Middle frontal gyrus (tissue), 1 donor: ENCODE results near the gene ATG12.
"Not testable (repeated sequence)": the region's sequence is repeated elsewhere in the genome, so short reads cannot be mapped to it uniquely, and the experiment has no call there.

Experiments used
- DNase-seq: peaks from one replicate; pipeline ENCODE4 v3.0.0-alpha.2; 2015; ENCODE audit warnings: low spot score; ENCODE audit errors: extremely low spot score

ATG12 gene

DNA sequence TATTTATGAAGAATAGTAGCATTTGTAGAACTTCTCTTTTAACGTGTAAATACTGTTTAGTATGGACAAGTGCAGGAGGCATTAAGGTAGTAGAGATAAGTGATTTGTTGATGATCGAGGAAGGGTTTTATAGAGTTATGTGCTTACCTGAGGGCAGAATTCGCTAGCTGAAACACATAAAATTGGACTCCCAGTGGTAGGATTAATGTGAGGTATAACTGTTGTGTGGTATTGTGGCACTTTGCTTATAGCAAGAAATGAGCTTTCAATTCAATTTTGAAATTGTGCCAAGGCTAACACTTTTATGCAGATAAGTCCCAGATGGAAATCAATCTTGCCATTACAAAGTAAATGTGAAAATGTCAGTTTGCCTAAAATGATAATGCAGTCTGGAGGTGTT, 1.6 kb upstream of the ATG12 start:
- no peak for DNase-seq

DNA sequence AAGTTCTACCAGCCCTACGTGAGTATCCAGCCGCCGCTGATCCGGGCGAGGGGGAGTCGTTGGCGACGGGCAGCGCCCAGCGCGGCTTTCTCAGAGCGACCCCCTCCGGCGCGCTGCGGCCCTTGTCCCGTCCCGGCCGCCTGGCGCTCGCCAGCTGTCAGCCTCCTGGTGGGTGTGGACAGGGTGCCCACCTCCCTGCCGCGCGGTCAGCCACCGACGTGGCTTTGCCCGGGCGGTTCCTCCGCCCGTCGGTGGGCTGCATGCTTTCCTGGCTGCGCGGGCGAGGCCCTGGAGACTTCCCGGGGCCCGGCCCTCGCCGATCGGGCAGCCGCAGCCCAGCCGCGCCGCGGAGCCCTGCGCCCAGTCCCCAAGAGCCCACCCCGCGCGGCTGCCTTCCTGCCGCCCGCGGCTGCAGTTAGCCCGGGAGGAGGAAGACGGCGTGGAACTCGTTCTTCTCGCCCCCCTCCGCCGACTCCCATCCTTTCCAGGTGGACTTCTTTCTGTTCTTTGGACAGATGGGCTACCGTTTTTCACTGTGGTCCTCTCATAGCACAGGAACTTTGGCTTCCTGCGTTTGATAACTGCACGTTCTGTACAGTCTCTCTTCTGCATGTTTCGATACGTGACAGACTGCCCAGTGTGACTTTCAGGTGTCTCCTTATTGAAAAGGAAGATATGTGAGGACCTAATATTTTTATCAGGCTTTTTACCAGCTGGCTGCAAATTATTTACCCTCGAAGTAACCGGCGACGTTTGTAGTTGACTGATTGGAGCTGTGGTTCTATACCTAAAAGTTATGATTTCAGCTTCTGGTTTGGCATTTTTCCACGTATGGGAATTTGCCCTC, 947 bp upstream of the ATG12 start:
- no peak for DNase-seq

DNA sequence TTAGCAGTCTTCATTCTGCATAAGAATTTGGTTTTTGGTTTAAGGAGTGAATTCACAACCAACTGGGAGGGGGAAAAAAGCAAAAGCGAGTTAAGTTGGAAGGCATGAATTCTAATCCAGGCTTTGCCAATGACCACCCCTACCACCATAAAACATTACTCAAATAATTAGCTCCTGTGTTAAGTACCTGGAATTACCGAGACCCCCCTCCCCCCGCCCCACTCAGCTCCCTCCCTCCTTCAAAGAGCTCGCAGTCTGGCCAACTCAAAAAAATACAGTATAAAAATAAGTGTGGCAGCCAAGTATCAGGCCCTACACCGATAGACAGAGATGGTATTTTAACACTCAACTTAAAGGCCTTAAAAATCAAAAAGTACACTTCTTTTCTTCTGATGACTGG, 492 bp downstream of the ATG12 start:
- DNase-seq = no peak

DNA sequence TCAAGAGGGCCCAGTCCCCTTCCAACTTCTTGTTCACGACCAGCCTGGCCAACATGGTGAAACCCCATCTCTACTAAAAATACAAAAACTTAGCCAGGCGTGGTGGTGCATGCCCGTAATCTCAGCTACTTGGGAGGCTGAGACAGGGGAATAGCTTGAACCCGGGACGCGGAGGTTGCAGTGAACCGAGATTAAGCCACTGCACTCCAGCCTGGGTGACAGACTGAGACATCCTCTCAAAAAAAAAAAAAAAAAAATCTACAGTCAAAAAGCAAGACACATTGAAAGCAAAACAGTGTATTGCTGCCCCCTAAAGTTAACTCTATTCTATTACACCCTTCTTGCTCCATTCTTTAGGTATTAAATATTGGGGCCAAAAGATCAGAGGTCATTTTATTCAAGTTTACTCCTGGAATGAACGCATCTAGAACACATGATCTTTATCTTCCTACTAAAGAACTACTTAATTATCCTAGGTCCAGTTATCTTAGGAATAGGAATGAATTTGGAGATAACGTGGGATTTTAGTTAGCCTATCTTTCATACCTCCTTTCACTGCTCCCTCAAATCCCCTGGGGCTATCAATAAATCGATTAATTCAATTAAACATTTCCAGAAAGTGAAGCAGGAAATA, 2.4 kb downstream of the ATG12 start:
- DNase-seq = no peak

DNA sequence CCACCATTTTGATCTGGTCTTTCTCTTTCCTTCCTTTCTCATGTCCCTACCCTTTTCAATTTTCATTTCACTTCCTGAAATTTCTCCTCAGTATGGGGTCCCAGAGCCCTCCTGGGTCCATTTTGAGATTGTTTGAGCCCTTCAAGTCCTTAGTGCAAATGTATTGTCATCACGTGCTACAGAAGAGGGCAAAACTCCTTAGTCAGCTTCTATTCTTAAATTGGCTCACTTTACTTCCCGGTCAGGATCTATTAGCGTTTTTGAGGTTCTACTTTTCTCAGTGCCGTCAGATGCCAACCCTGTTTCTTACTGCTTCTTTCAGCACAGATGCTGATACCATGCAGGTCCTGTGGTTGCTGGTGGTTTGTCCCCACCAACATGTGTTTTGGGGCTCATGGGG, 5.9 kb downstream of the ATG12 start:
- DNase-seq = no peak

DNA sequence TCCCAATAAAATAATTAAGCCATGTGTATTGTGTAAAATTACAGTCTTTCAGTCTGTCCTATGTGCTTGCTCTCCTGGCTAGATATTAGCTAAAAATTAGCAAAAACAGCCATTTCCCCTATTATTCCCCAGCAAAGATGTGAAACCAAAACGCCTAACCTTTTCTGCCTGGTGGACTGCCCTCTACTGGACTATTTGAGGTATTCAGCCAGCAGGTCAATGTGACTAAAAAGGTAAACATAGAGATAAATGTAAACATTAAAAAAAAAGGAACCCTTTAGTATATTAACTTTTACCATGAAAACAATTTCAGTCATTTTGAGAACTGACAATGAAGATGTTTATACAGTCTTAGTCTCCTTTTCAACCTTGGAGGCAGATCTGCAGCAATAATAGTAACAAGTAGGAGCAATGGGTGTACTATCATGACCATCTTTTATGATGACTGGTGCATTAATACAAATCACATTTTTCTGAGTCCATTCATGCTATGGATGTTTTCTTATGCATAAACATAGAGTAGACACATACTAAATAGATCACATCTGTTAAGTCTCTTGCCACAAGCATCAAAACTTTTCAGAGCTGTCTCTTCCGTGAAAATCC, 10.1 kb downstream of the ATG12 start:
- peak; percentile 56 for DNase-seq

DNA sequence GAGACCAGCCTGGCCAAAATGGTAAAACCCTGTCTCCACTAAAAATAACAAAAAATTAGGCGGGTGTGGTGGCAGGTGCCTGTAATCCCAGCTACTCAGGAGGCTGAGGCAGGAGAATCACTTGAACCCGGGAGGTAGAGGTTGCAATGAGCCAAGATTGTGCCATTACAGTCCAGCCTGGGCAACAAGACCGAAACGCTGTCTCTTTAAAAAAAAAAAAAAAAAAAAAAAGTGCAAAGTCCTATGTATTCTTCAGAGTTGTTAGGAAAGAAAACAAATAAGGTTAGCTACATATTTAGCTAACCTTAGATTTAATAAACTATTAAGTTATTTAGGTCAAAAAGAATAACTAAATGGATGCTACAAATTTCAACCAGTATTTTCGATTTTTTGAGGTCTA, 11.5 kb downstream of the ATG12 start:
- no peak for DNase-seq

DNA sequence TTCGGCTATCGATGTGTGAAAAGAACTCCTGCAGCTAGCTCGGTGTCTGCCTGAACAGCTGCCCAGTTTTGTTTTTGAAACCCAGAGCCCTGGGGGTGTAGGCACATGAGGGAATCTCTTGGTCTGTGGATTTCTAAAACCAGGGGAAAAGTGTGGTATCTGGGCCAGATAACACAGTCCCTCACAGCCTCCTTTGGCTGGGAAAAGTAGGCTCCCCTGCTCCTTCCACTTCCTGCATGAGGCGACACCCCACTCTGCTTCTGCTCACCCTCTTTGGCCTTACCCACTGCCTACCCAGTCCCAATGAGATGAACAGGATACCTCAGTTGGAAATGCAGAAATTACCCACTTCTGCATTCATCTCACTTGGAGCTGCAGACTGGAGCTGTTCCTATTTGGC, 15.4 kb downstream of the ATG12 start:
- no peak for DNase-seq

DNA sequence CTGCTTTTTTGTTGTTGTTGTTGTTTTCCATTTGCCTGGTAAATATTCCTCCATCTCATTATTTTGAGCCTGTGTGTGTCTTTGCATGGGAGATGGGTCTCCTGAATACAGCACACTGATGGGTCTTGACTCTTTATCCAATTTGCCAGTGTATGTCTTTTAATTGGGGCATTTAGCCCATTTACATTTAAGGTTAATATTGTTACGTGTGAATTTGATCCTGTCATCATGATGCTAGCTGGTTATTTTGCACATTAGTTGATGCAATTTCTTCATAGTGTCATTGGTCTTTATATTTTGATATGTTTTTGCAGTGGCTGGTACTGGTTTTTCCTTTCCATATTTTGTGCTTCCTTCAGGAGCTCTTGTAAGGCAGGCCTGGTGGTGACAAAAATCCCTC, 16.4 kb downstream of the ATG12 start:
- DNase-seq = not testable (repeated sequence)

DNA sequence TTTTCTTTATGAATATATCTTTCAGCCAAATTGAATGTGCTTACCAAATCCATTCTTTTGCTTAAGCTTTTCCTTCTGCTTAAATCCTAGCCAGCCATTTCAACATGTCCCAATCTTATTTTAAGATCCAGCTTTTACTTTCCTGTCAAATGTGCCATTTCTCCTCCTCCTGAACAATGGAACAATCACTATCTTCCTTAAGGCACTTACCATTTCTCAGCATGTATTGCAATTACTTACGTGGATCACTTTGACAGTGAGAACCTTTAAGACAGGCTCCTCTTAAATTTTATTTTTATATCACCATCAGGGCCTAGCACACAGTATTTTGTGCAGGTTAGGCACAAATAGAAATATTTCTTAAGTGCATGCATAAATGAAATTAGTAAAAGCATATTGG, 20.5 kb downstream of the ATG12 start:
- no peak for DNase-seq

DNA sequence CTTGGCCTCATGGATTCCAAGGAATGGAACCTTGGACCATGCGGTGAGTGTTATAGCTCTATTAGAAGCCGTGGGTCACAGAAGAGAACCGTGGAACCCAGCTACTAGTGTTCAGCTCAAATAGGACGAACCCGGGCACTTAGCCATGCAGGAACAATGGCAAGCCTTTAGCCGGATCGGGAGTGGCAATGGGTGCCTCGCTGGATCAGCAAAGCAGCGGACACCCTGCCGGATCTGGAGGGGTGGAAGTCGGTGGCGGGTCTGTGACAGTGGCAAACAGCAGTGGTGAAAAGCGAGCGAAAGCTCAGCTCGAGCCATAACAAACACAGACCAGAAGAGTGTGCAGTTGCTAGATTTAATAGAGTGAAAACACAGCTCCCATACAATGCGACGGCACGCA, 22.5 kb downstream of the ATG12 start:
- DNase-seq = no peak

DNA sequence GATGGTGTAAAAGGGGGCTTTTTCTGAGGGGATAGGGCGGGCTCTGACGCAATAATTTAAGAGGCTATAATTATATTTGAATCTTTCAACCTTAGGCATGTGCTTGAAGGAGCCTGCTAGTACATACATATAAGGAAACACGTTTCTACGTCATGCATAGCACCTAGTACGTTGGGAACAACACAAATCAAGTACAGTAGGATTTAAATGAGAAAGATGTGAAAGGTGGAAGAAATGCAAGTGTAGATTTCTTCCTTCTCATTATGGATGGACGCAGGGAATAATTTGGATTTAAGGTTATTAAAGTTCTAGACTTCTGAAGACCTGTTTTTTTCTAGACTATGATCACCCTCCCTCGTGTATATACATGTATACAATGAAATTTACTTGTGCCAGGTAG, 24.0 kb downstream of the ATG12 start:
- DNase-seq = no peak

DNA sequence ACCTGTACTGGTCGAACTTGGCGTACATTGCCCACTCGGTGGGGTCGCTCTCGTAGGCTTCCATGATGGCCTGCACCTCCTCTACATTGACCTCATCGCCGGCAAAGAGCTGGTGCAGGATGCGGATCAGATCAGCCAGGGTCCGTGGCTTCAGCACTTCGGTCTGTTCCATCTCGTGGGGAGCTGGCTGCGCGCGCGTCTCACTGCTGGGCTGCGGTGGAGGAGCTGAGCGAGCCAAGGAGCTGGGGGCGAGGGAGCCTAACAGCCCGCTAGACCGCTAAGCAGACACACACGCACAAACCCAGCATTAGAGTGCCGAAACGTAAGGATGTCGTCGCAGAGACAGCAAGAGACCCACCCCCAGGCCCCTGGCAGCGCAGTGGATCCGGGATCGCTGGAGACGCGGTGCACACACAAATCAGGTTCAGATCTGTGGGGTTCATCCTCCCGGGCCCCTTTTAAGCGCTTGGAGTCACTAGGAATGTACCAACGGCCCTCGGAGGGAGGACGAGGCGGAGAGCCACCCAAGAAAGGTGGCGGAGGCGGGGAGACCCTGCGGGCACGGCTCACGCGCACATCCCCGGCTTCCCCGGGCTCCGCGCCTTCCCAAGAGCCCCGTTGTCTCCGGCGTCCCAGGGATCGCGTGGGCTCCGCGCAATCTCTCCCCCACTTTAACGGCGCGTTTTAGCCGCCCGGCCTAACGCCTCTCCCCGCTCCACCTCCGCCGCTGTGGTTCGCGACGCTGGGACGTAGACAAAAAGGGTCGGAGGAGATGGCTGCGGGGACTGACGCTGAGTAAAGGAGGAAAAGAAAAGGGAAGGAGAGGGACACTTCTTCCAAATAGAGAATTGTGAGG, 24.9 kb downstream of the ATG12 start, which contains the start of gene CDO1:
TSS of gene CDO1 (minus strand) at position 434 of the 856 bp plus-strand sequence. CDS start at position 172, 262 bp downstream.
- peak; percentile 66 for DNase-seq

DNA sequence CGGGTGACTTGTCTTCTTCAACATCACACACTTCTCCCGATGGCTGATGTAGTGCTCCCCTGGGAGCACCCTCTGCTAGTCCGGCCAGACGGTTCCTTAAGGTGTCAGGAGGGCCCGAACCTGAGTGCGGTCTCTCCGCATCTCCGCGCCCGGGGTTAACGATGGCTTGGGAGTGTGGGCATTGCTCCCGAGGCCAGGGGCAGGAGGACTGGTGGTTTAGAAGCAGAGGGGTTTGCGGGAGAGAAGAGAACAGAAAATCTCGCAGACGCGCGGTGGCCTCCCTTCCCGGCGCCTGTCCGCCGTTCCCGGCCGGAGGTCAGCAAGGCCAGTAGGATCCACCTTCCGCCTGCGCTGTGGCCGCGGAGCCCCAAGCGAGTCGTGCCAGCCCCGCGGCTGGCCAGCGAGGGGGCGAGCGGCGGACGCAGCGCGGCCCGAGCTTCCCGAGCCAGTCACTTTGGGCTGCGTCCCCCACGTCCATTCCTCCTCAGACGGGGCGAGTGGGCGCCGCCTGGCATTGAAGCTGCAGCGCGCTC, 25.6 kb downstream of the ATG12 start:
- DNase-seq = no peak

DNA sequence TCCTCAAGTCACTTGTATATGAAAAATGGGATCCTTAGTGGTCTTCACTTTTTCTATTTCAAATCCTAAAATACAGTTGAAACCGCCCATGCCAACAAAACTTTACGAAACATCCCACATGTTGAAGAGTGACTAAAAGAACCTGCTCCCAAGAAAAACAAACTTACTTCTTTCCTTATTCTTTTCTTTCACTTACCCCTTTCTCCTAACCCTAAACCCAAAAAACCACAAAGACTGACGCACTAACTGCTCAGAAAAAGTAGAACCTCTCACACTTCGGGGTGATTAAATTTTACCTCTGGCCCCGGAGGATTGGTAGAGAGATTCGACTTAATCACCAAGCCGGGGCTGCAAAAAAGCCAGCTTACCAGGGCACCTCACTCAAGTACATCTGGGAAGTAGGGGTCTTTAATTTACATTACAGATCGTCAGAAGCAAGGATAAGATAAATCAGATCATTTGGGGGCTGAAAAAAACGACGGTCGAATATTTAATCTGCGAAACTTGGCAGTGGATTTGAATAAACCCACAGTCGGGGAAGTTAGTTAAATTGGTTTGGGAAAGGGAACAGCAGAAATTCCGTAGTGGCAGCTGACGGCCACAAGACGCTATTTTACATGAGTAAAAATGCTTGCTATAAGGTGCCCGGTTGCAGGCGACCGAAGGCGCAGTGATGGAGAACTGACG, 26.2 kb downstream of the ATG12 start:
- DNase-seq = no peak

DNA sequence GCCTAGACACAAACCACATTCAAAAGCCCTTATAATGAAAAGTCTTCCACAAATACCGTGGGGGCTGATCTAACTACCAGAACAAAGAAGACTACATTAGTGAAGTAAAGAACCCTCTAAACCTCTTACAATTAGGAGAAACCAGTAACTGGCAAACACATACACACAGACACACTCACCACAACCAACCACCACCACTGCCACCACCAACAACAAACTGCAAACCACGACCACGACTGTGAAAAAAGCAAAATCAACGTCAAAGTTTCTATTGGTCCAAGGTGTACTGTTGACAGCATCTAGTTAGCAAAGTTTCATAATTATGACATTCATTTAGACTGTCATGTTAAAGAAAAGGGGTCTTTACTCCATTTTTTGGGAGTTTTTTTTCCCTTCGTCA, 27.6 kb downstream of the ATG12 start:
- DNase-seq = no peak

DNA sequence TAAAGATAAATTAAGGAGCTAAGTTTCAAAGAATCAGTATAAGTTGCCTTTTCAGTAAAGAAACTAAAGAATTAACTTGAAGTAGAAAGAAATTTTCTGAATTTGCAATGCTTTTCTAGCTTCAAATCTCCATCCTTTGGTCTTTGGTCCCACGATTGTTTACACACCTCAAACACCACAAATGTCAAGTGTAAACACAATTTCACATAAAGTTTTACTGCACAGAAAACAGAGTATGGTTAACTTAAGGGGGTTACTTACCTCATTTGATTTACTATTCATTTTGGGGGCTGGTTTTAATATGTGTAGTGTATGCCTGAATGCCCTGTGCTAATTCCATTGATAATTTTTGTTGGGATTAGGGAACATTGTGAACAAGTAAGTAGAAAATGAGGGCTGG, 29.0 kb downstream of the ATG12 start:
- DNase-seq = no peak

DNA sequence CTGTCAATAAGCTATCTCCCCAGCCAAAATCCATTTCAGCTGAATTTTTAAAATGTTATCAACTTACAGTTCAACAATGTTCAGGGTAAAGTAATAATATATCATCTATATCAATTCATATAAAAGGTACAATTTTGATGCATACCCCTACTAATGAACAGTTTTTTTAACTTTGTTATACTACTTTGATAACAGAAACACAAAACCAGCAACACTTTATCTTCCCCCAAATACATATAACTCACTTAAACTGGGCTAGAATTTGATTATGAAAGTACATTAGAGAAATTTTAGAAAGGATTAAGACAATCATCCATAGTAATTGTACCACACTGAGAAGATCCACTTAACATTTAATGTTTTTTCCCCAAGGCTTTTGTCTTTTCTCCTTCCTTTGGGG, 30.0 kb downstream of the ATG12 start:
- DNase-seq = no peak

DNA sequence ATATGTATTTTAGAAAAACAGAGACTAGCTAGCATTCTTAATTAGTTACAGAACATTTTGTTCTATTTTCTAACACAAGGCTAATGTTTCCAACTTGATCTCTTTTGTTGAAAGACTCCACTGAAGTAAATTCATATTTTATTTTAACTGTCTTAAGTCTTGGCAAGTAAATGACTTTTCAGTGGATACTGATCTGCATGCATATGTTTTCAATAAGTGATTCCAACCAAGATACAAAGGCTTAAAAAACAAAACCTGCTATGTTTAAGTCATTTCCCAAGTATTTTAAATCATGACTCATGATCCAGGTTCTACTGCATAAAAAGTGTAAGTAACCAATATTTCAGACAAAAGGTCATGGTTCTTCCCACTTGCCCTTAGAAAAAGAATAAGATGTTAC, 30.6 kb downstream of the ATG12 start:
- DNase-seq = no peak

DNA sequence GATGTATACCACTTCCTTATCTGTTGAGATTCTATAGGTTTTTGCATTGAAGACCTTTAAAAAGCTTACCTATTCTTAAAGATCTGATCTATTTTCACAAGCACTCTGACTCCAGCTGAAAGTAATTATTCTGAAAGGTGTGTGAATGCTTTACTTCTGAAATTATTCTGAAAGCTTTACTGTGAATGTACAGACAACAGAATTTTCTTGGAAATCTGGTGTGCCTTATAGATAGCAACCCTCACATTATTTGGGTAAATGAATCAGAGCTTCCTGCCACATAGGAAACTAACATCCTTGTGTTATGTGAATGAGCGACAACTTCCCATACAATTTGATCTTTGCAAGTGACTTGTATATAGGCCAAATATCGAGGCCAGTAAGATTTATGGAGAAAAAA, 31.4 kb downstream of the ATG12 start:
- DNase-seq = no peak

DNA sequence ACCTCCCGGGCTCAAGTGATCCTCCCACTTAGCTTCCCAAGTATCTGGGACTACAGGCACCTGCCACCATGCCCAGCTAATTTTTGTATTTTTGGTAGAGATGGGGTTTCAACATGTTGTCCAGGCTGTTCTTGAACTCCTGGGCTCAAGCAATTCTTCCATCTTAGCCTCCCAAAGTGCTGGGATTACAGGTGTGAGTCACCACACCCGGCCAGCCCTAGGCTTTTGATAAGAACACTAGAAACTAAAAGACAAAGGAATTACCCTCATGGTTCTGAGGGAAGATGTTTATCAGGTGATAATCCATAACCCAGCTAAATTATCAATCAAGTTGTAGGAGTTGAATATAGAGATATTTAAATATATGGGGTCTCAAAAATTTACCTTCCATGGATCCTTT, 33.3 kb downstream of the ATG12 start:
- DNase-seq = not testable (repeated sequence)
